Pancreas (tissue), 8 donors: ENCODE data around the gene ACSM2A. TPM values are rescaled to one million over a fixed set of nuclear protein-coding genes. Genes with fewer than 3 reads are reported as not detected.

Experiments
- polyA plus RNA-seq, 2 donors: library from polyadenylated mRNA; stranded (reverse); fragments of 200-250 nt; gene quantifications; one replicate each; pipeline ENCODE4 v1.2.3, GENCODE V29; 2013
- total RNA-seq, 6 donors: library from RNA; stranded (reverse); fragmentation: NEBNext Ultra II Directional in 4 of 6; extraction: Animal tissue kit (Norgen Biotek cat#: 25700) in 4 of 6; gene quantifications; one replicate each; pipeline versions ENCODE4 v1.2.1 to v1.2.4, GENCODE V29; 2021 to 2023
- donor health status: healthy with polysubstance abuse.
- donor health status: DM: no; HTN: no; CAD: no; lungs with moderate emphysema.
- donor health status: DM: no; HTN: no; CAD: no.
- donor health status: Bipolar disorder and iron deficiency.
- donor health status: DM: yes; HTN: yes; CAD: no.
- donor health status: DM: no; HTN: no; CAD: no.
- donor health status: DM: no; HTN: no; CAD: no.
- donor health status: DM: yes; HTN: yes; CAD: no.

ACSM2A gene
- total and polyA plus RNA-seq, 8 donors = 0.28 to 0.56 TPM; not detected in 6

Other genes starting within 250 kb of the ACSM2A start
- gene GP2, start 124.0 kb upstream of the ACSM2A start, total RNA-seq = over 10,000 TPM; 14,691 to 38,505 (median 27,302) TPM
- gene GP2, start 124.0 kb upstream of the ACSM2A start, polyA plus RNA-seq = over 10,000 TPM in 1 of 2 donors, 1,000 to 10,000 TPM in 1; 7,130 to 10,292 TPM
- 1 to 10 TPM; 1.3 to 9.6 (median 3.4) TPM for gene UMOD, start 98.8 kb upstream of the ACSM2A start, total RNA-seq
- gene UMOD, start 98.8 kb upstream of the ACSM2A start, polyA plus RNA-seq = 1 to 10 TPM; 2.3 to 5.5 TPM
- not detected for gene PDILT, start 46.8 kb upstream of the ACSM2A start, total RNA-seq
- gene PDILT, start 46.8 kb upstream of the ACSM2A start, polyA plus RNA-seq = not detected
- 1 to 10 TPM in 1 of 6 donors, under 1 TPM in 5; 0.25 to 1.0 (median 0.68) TPM for gene ACSM5, start 42.0 kb upstream of the ACSM2A start, total RNA-seq
- 1 to 10 TPM; 1.0 to 1.3 TPM for gene ACSM5, start 42.0 kb upstream of the ACSM2A start, polyA plus RNA-seq
- gene ACSM2B, start 124.8 kb downstream of the ACSM2A start, total RNA-seq = under 1 TPM in 2 of 6 donors, not detected in 4; 0.51 to 0.56 TPM
- under 1 TPM; 0.21 to 0.76 TPM for gene ACSM2B, start 124.8 kb downstream of the ACSM2A start, polyA plus RNA-seq
- gene ACSM1, start 246.2 kb downstream of the ACSM2A start, total RNA-seq = 1 to 10 TPM in 3 of 6 donors, under 1 TPM in 3; 0.54 to 1.6 (median 0.87) TPM
- 1 to 10 TPM in 1 of 2 donors, under 1 TPM in 1; 0.72 to 1.1 TPM for gene ACSM1, start 246.2 kb downstream of the ACSM2A start, polyA plus RNA-seq